HG02943 (cell line): Measurements from ENCODE around the gene RGS7.
"Not testable (repeated sequence)": the region's sequence is repeated elsewhere in the genome, so short reads cannot be mapped to it uniquely, and the experiment has no call there.

Source experiments
- ATAC-seq: cut with Tn5 transposase; IDR thresholded peaks from one replicate; pipeline ENCODE4 v1.9.1; 2021; ENCODE audit warnings: mild to moderate bottlenecking, low read depth, moderate library complexity; ENCODE audit not compliant: unreplicated experiment

Gene RGS7

GRCh38 chr1:240762471-240762987, 594.5 kb downstream of the RGS7 start:
- not testable (repeated sequence) for ATAC-seq

- ATAC-seq, result not testable (repeated sequence)
These were observed 598.2 kb downstream of the RGS7 start for GRCh38 chr1:240758777-240759176.

- ATAC-seq, result no peak
These were observed 598.7 kb downstream of the RGS7 start for GRCh38 chr1:240758296-240758695.

- no peak for ATAC-seq
These were observed 609.1 kb downstream of the RGS7 start for GRCh38 chr1:240747907-240748306.

- no peak for ATAC-seq
These were observed 613.3 kb downstream of the RGS7 start for GRCh38 chr1:240743705-240744104.

GRCh38 chr1:240739754-240740153, 617.3 kb downstream of the RGS7 start:
- no peak for ATAC-seq

- ATAC-seq, result no peak
These were observed 617.9 kb downstream of the RGS7 start for GRCh38 chr1:240739139-240739538.

- no peak for ATAC-seq
These were observed 619.2 kb downstream of the RGS7 start for GRCh38 chr1:240737766-240738265.

GRCh38 chr1:240737298-240737697, 619.7 kb downstream of the RGS7 start:
- ATAC-seq, result no peak

- not testable (repeated sequence) for ATAC-seq
These were observed 622.3 kb downstream of the RGS7 start for GRCh38 chr1:240734705-240735104.

GRCh38 chr1:240734001-240734400, 623.0 kb downstream of the RGS7 start:
- ATAC-seq, result no peak

- ATAC-seq, result peak; percentile 82
These were observed 624.6 kb downstream of the RGS7 start for GRCh38 chr1:240732390-240732789.
